Measurements from ENCODE around the gene ZDHHC17.

Gene ZDHHC17

DNA sequence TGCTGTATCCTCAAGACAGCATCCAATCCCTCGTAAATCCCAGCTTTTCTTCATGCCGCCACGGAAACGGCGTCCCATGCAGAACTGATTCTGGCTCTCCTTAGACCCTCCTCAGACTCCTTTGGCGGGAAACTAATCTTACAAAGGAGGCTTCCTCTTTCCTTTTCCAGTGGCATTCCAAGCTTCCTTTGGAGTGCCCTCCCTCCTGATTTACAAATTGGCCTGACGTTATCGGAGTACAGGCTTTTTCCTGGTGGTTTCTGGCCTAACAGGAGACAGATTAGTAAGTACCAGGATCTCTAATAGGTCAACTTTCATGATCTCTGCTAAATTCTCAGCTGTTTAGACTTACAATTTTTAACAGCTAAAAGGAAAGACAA, 1.3 kb upstream of the ZDHHC17 start:
- peak overlapping the region; percentile 71 for H3K4me2 ChIP-seq
- peaks cover 17% of the 10 kb centered on the region for H3K4me1 ChIP-seq (ENCODE audit: low read depth, poor library complexity, severe bottlenecking)
- H3K36me3 ChIP-seq (ENCODE audit: insufficient read depth) = no peaks in the 10 kb centered on the region
- peak overlapping the region; percentile 97; the same call in 1 of the 2 replicates for H2AFZ ChIP-seq (ENCODE audit: low read depth)
- no peak for TF ChIP-seq CTCF (conservative IDR thresholded peaks at IDR 0.05; ENCODE audit: low read depth, low read length)
- no peaks in the 10 kb centered on the region for H4K20me1 ChIP-seq (ENCODE audit: insufficient read depth)
- H3K27ac ChIP-seq = no peak overlapping the region
- H3K79me2 ChIP-seq (ENCODE audit: insufficient read depth, low read depth) = peaks cover 32% of the 10 kb centered on the region
- H3K9ac ChIP-seq = no peak overlapping the region
- no peak overlapping the region for H3K4me3 ChIP-seq (IDR thresholded peaks at IDR 0.05; ENCODE audit: insufficient read depth, low read depth, low read length)
- no peaks in the 10 kb centered on the region for H3K27me3 ChIP-seq (ENCODE audit: insufficient read depth, low read depth)

DNA sequence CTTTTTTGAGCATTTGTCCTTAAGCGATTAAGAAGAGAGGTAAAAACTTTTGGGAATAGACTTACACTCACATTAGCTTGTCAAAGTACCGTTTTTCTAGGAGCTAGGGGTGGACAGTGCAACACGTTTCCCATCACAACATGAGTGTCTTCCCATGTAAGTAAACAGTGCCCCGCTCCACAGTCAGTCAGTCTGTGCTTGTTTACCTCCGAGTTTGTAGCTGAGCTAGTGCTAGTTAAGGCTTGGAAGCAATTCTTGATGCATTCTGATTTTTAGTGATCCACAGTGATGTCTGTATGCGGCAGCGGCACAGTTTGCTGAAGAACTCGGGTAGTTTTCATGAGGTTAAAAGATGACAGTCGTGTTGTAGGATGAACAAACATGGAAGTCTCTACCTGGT, 941 bp downstream of the ZDHHC17 start:
- no peaks in the 10 kb centered on the region for H3K36me3 ChIP-seq (ENCODE audit: insufficient read depth)
- peaks cover 22% of the 10 kb centered on the region for H3K4me1 ChIP-seq (ENCODE audit: low read depth, poor library complexity, severe bottlenecking)
- peak overlapping the region; percentile 97 for H3K27ac ChIP-seq
- H3K27me3 ChIP-seq (ENCODE audit: insufficient read depth, low read depth) = no peaks in the 10 kb centered on the region
- peak overlapping the region; percentile 97 for H2AFZ ChIP-seq (ENCODE audit: low read depth)
- no peak for TF ChIP-seq CTCF (conservative IDR thresholded peaks at IDR 0.05; ENCODE audit: low read depth, low read length)
- H3K4me3 ChIP-seq (IDR thresholded peaks at IDR 0.05; ENCODE audit: insufficient read depth, low read depth, low read length) = no peak overlapping the region
- H3K79me2 ChIP-seq (ENCODE audit: insufficient read depth, low read depth) = peaks cover 46% of the 10 kb centered on the region
- peak overlapping the region; percentile 90 for H3K4me2 ChIP-seq
- peak overlapping the region; percentile 94; the same call in 1 of the 2 replicates for H3K9ac ChIP-seq
- no peaks in the 10 kb centered on the region for H4K20me1 ChIP-seq (ENCODE audit: insufficient read depth)

DNA sequence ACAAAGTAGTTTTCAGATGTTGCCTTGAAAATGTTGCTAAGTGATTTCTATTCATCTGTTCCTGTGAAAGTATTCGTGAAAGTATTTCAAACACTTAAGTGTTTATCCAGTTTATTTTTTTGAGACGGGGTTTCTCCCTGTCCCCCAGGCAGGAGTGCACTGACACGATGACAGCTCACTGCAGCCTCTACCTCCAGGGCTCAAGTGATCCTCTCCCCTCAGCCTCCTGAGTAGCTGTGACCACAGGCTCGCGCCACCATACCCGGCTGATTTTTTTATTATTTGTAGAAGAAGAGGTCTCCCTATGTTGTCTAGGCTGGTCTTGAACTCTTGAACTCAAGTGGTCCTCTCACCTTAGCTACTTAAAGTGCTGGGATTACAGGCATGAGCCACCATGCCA, 1.7 kb downstream of the ZDHHC17 start:
- Histone ChIP-seq H3K4me1 (ENCODE audit: low read depth, poor library complexity, severe bottlenecking) (peaks cover 22% of the 10 kb centered on the region), H3K27ac (no peak overlapping the region), H3K79me2 (ENCODE audit: insufficient read depth, low read depth) (peaks cover 54% of the 10 kb centered on the region), H3K36me3 (ENCODE audit: insufficient read depth) (no peaks in the 10 kb centered on the region), H3K4me2 (peak overlapping the region; percentile 90), H3K27me3 (ENCODE audit: insufficient read depth, low read depth) (no peaks in the 10 kb centered on the region), H3K9ac (no peak overlapping the region; the same call in 1 of the 2 replicates), H3K4me3 (IDR thresholded peaks at IDR 0.05; ENCODE audit: insufficient read depth, low read depth, low read length) (no peak overlapping the region), H4K20me1 (ENCODE audit: insufficient read depth) (no peaks in the 10 kb centered on the region), H2AFZ (ENCODE audit: low read depth) (no peak overlapping the region)
- TF ChIP-seq CTCF (conservative IDR thresholded peaks at IDR 0.05; ENCODE audit: low read depth, low read length) = no peak

DNA sequence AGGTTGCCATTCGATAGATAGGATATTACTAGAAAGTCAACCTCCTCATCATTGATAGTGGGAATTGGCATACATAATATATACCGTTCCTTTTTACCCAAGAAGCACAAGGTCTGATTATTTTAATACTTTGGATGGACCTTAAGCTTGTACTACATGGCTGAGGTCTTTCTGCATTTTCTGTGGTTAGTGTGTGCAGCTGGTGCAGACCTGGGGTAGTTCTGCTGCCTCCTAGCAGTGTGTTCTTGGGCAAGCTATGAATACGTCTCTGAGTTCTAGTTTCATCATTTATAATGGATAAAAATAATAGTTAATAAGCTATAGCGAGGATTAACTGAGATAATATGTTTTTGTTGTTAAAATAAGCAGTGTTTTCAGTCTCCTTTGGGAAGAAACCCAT, 2.2 kb downstream of the ZDHHC17 start:
- H3K79me2 ChIP-seq (ENCODE audit: insufficient read depth, low read depth) = peaks cover 55% of the 10 kb centered on the region
- peak overlapping the region; percentile 90 for H3K4me2 ChIP-seq

More for the DNA sequence above, 2.2 kb downstream of the ZDHHC17 start:
- Histone ChIP-seq H3K4me1 (ENCODE audit: low read depth, poor library complexity, severe bottlenecking) (peaks cover 22% of the 10 kb centered on the region), H3K9ac (no peak overlapping the region), H3K4me3 (IDR thresholded peaks at IDR 0.05; ENCODE audit: insufficient read depth, low read depth, low read length) (no peak overlapping the region), H3K27me3 (ENCODE audit: insufficient read depth, low read depth) (no peaks in the 10 kb centered on the region), H4K20me1 (ENCODE audit: insufficient read depth) (no peaks in the 10 kb centered on the region), H2AFZ (ENCODE audit: low read depth) (no peak overlapping the region), H3K36me3 (ENCODE audit: insufficient read depth) (no peaks in the 10 kb centered on the region), H3K27ac (no peak overlapping the region)
- no peak for TF ChIP-seq CTCF (conservative IDR thresholded peaks at IDR 0.05; ENCODE audit: low read depth, low read length)

Measured in KMS-11 (cell line).